ENCODE measurements around the gene EXOC2.

EXOC2 gene

GRCh38 chr6:705047-705446 lies 12.1 kb upstream of the EXOC2 start:
- no peak for TF ChIP-seq CTCF (IDR thresholded peaks at IDR 0.05; ENCODE audit: borderline replicate concordance, control extremely low read depth, extremely low read depth, insufficient read depth, missing control alignments)
- in situ Hi-C loops (cut with MboI; ENCODE audit: low sequenced_read_pairs, unreplicated experiment) = no loop called here
- DNase-seq (ENCODE audit: low spot score) = no peak

GRCh38 chr6:704046-704445 lies 11.1 kb upstream of the EXOC2 start:
- in situ Hi-C loops (cut with MboI; ENCODE audit: low sequenced_read_pairs, unreplicated experiment) = no loop called here
- no peak for TF ChIP-seq CTCF (IDR thresholded peaks at IDR 0.05; ENCODE audit: borderline replicate concordance, control extremely low read depth, extremely low read depth, insufficient read depth, missing control alignments)
- no peak for DNase-seq (ENCODE audit: low spot score)

GRCh38 chr6:703552-703951 lies 10.6 kb upstream of the EXOC2 start:
- no peak for TF ChIP-seq CTCF (IDR thresholded peaks at IDR 0.05; ENCODE audit: borderline replicate concordance, control extremely low read depth, extremely low read depth, insufficient read depth, missing control alignments)
- in situ Hi-C loops (cut with MboI; ENCODE audit: low sequenced_read_pairs, unreplicated experiment) = no loop called here
- DNase-seq (ENCODE audit: low spot score) = no peak

- in situ Hi-C loops (cut with MboI; ENCODE audit: low sequenced_read_pairs, unreplicated experiment) = no loop called here
Measured at GRCh38 chr6:701700-702479, 9.0 kb upstream of the EXOC2 start.

GRCh38 chr6:701215-701614 lies 8.3 kb upstream of the EXOC2 start:
- TF ChIP-seq CTCF (IDR thresholded peaks at IDR 0.05; ENCODE audit: borderline replicate concordance, control extremely low read depth, extremely low read depth, insufficient read depth, missing control alignments) = no peak
- in situ Hi-C loops (cut with MboI; ENCODE audit: low sequenced_read_pairs, unreplicated experiment) = no loop called here
- DNase-seq (ENCODE audit: low spot score) = no peak

More at GRCh38 chr6:701700-702479, 9.0 kb upstream of the EXOC2 start:
- DNase-seq (ENCODE audit: low spot score) = no peak
- TF ChIP-seq CTCF (IDR thresholded peaks at IDR 0.05; ENCODE audit: borderline replicate concordance, control extremely low read depth, extremely low read depth, insufficient read depth, missing control alignments) = no peak

GRCh38 chr6:700490-700889 lies 7.6 kb upstream of the EXOC2 start:
- DNase-seq (ENCODE audit: low spot score) = no peak
- in situ Hi-C loops (cut with MboI; ENCODE audit: low sequenced_read_pairs, unreplicated experiment) = no loop called here
- TF ChIP-seq CTCF (IDR thresholded peaks at IDR 0.05; ENCODE audit: borderline replicate concordance, control extremely low read depth, extremely low read depth, insufficient read depth, missing control alignments) = no peak

All from GM13976 (cell line).